Measurements from ENCODE around the gene CCDC182.

CCDC182 gene

GRCh38 chr17:57758654-57759053 lies 13.6 kb upstream of the CCDC182 start:
- in situ Hi-C loops (cut with MboI; ENCODE audit: low sequenced_read_pairs) = no loop called here

- in situ Hi-C loops (cut with MboI; ENCODE audit: low sequenced_read_pairs) = no loop called here
Measured at GRCh38 chr17:57757735-57758134, 12.6 kb upstream of the CCDC182 start.

- in situ Hi-C loops (cut with MboI; ENCODE audit: low sequenced_read_pairs) = no loop called here
Measured at GRCh38 chr17:57756951-57757350, 11.9 kb upstream of the CCDC182 start.

- in situ Hi-C loops (cut with MboI; ENCODE audit: low sequenced_read_pairs) = no loop called here
Measured at GRCh38 chr17:57755480-57756070, 10.5 kb upstream of the CCDC182 start.

- in situ Hi-C loops (cut with MboI; ENCODE audit: low sequenced_read_pairs) = no loop called here
Measured at GRCh38 chr17:57752031-57752905, 7.2 kb upstream of the CCDC182 start.

GRCh38 chr17:57751348-57751971 lies 6.4 kb upstream of the CCDC182 start:
- in situ Hi-C loops (cut with MboI; ENCODE audit: low sequenced_read_pairs) = no loop called here

- in situ Hi-C loops (cut with MboI; ENCODE audit: low sequenced_read_pairs) = no loop called here
Measured at GRCh38 chr17:57750895-57751294, 5.8 kb upstream of the CCDC182 start.

- in situ Hi-C loops (cut with MboI; ENCODE audit: low sequenced_read_pairs) = no loop called here
Measured at GRCh38 chr17:57750109-57750871, 5.2 kb upstream of the CCDC182 start.

- in situ Hi-C loops (cut with MboI; ENCODE audit: low sequenced_read_pairs) = loop anchor here (25.0 kb wide), 1 partner anchor 512 kb away; no protein-coding TSS in a partner anchor
Measured at GRCh38 chr17:57749701-57750100, 4.6 kb upstream of the CCDC182 start.

GRCh38 chr17:57747221-57748017 lies 2.3 kb upstream of the CCDC182 start:
- in situ Hi-C loops (cut with MboI; ENCODE audit: low sequenced_read_pairs) = loop anchor here (25.0 kb wide), 1 partner anchor 510 kb away; no protein-coding TSS in a partner anchor

- in situ Hi-C loops (cut with MboI; ENCODE audit: low sequenced_read_pairs) = loop anchor here (25.0 kb wide), 1 partner anchor 509 kb away; no protein-coding TSS in a partner anchor
Measured at GRCh38 chr17:57746221-57746620, 1.1 kb upstream of the CCDC182 start.

GRCh38 chr17:57744195-57745170 lies 616 bp downstream of the CCDC182 start:
- in situ Hi-C loops (cut with MboI; ENCODE audit: low sequenced_read_pairs) = loop anchor here (25.0 kb wide), 1 partner anchor 507 kb away; no protein-coding TSS in a partner anchor

GRCh38 chr17:57740235-57740528 lies 4.9 kb downstream of the CCDC182 start:
- in situ Hi-C loops (cut with MboI; ENCODE audit: low sequenced_read_pairs) = loop anchor here (25.0 kb wide), 1 partner anchor 503 kb away; no protein-coding TSS in a partner anchor

GRCh38 chr17:57739402-57740234 lies 5.5 kb downstream of the CCDC182 start:
- in situ Hi-C loops (cut with MboI; ENCODE audit: low sequenced_read_pairs) = loop anchor here (25.0 kb wide), 1 partner anchor 502 kb away; no protein-coding TSS in a partner anchor

- in situ Hi-C loops (cut with MboI; ENCODE audit: low sequenced_read_pairs) = loop anchor here (25.0 kb wide), 1 partner anchor 500 kb away; no protein-coding TSS in a partner anchor
Measured at GRCh38 chr17:57737450-57737849, 7.6 kb downstream of the CCDC182 start.

GRCh38 chr17:57735707-57736106 lies 9.4 kb downstream of the CCDC182 start:
- in situ Hi-C loops (cut with MboI; ENCODE audit: low sequenced_read_pairs) = loop anchor here (25.0 kb wide), 1 partner anchor 498 kb away; no protein-coding TSS in a partner anchor

GRCh38 chr17:57735230-57735629 lies 9.9 kb downstream of the CCDC182 start:
- in situ Hi-C loops (cut with MboI; ENCODE audit: low sequenced_read_pairs) = loop anchor here (25.0 kb wide), 1 partner anchor 498 kb away; no protein-coding TSS in a partner anchor

- in situ Hi-C loops (cut with MboI; ENCODE audit: low sequenced_read_pairs) = loop anchor here (25.0 kb wide), 1 partner anchor 496 kb away; no protein-coding TSS in a partner anchor
Measured at GRCh38 chr17:57733085-57733484, 12.0 kb downstream of the CCDC182 start.

All from HL-60/S4 treated with phorbol 12-myristate 13-acetate at 8.2 ng/mL for 4 days and 3 days (cell line).